ENCODE results near the gene TSPAN5. TPM values are rescaled to one million over a fixed set of nuclear protein-coding genes. Genes with fewer than 3 reads are reported as not detected.

The TSPAN5 gene
- total RNA-seq, 1 donor from 2014 or later: 24.9 TPM

DNA sequence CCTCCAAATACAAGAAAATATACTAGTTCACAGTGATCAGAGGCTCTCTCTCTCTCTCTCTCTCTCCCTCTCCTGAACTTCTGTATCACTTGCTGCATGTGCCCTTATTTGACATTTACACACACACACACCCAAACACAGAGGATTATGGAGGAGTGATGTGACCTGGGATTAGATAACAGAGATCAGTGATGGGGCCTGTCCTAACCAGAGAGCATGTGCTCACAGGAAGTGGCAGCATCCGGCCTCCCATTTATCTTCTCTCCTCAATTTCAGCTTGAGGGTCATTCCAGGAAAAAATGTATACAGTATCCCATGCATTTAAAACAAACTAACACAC is 143.0 kb downstream of the TSPAN5 start:
- TF ChIP-seq, protein P1, sequence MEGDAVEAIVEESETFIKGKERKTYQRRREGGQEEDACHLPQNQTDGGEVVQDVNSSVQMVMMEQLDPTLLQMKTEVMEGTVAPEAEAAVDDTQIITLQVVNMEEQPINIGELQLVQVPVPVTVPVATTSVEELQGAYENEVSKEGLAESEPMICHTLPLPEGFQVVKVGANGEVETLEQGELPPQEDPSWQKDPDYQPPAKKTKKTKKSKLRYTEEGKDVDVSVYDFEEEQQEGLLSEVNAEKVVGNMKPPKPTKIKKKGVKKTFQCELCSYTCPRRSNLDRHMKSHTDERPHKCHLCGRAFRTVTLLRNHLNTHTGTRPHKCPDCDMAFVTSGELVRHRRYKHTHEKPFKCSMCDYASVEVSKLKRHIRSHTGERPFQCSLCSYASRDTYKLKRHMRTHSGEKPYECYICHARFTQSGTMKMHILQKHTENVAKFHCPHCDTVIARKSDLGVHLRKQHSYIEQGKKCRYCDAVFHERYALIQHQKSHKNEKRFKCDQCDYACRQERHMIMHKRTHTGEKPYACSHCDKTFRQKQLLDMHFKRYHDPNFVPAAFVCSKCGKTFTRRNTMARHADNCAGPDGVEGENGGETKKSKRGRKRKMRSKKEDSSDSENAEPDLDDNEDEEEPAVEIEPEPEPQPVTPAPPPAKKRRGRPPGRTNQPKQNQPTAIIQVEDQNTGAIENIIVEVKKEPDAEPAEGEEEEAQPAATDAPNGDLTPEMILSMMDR (conservative IDR thresholded peaks at IDR 0.05; ENCODE audit: low read depth, low read length): no peak
- no peak for DNase-seq (ENCODE audit: low read depth)
- no peak overlapping the region for H3K4me3 ChIP-seq (ENCODE audit: low read depth, low read length)

DNA sequence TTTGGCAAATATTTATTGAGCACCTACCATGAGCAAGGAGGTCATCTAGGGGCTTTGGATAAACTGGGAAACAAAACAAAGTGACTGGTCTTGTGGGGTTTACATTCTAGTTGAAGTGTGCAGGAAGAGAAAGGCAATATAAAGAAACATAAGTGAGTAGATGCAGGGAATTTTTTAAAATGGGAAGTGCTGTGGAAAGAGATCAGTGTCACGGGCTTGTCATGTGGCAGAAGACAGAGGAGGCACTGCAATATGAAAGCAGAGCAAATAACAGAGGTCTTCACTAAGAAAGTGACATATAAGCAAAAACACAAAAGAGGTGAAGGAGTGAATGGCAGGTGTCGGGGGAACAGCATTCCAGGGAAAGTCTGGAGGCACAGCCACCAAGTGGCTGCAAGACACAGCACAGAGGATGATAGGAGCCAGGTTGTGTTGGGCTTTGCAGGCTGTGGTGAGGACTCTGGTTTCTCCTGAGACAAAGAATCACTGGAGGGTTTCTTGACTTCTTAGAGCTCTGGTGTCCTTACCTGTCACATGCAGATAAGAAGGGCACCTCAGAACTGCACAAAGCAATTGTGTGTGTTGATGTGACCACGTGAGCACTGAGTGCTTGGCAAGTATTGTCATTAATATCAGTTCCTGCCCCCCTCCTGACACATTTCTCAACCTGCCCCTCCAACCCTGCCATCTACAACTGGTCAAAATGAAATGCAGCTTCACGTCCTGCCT is 143.5 kb downstream of the TSPAN5 start:
- TF ChIP-seq, protein P1 (conservative IDR thresholded peaks at IDR 0.05; ENCODE audit: low read depth, low read length): no peak
- no peak for DNase-seq (ENCODE audit: low read depth)
- no peak overlapping the region for H3K4me3 ChIP-seq (ENCODE audit: low read depth, low read length)

- H3K4me3 ChIP-seq (ENCODE audit: low read depth, low read length): no peak overlapping the region
- DNase-seq (ENCODE audit: low read depth): no peak
- TF ChIP-seq, protein P1 (conservative IDR thresholded peaks at IDR 0.05; ENCODE audit: low read depth, low read length): no peak
Measured at GRCh38 chr4:98512918-98513317, 145.5 kb downstream of the TSPAN5 start.

DNA sequence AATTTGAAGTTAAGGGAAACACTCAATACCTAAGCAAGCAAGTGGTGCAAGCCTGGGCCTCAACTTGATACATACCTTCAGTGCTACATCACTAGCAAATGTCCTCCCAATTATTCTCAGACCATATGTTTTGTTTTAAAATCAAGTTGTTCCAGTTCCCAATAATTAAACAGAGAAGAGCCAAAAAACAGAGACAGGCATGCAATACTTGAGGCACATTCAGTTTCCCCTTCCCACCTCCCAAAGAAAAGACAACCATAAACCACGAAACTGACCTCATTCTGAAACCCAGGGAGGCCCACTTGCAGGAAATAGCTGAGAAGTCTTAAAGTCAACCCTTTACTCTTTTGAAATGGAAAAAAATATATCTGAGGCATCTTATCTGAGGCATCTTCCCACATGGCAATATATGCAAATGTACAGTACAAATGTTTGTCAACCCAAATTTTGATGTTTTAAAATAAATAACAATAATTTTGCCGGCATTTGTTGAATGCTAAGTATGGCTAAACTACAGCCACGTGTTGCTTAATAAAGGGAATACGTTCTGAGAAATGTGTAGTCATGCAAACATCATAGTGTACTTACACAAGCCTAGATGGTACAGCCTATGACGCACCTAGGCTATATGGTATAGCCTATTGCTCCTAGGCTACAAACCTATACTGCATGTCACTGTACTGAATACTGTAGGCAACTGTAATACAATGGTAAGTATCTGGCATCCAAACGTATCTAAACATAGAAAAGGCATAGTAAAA is 147.5 kb downstream of the TSPAN5 start:
- no peak for DNase-seq (ENCODE audit: low read depth)
- TF ChIP-seq, protein P1 (conservative IDR thresholded peaks at IDR 0.05; ENCODE audit: low read depth, low read length): no peak
- no peak overlapping the region for H3K4me3 ChIP-seq (ENCODE audit: low read depth, low read length)

GRCh38 chr4:98510340-98510739 is 148.1 kb downstream of the TSPAN5 start:
- TF ChIP-seq, protein P1 (conservative IDR thresholded peaks at IDR 0.05; ENCODE audit: low read depth, low read length): no peak
- H3K4me3 ChIP-seq (ENCODE audit: low read depth, low read length): no peak overlapping the region
- no peak for DNase-seq (ENCODE audit: low read depth)

GRCh38 chr4:98509721-98510120 is 148.7 kb downstream of the TSPAN5 start:
- no peak for DNase-seq (ENCODE audit: low read depth)
- TF ChIP-seq, protein P1 (conservative IDR thresholded peaks at IDR 0.05; ENCODE audit: low read depth, low read length): no peak
- H3K4me3 ChIP-seq (ENCODE audit: low read depth, low read length): no peak overlapping the region

Data from epithelial cell of proximal tubule (primary cell).